ENCODE data around the gene ZFP57.

ZFP57 gene

GRCh38 chr6:29720863-29721262 lies 39.9 kb upstream of the ZFP57 start:
- TF ChIP-seq POLR2A (IDR thresholded peaks at IDR 0.05; ENCODE audit: extremely low read depth, insufficient read length) (no peak), CTCF (IDR thresholded peaks at IDR 0.05; ENCODE audit: low read depth, low read length) (no peak), MYC (IDR thresholded peaks at IDR 0.05; ENCODE audit: low read depth, low read length) (no peak), MAX (IDR thresholded peaks at IDR 0.05; ENCODE audit: low read depth, low read length) (no peak)

GRCh38 chr6:29710281-29710941 lies 29.5 kb upstream of the ZFP57 start:
- TF ChIP-seq CTCF (IDR thresholded peaks at IDR 0.05; ENCODE audit: low read depth, low read length) (no peak), POLR2A (IDR thresholded peaks at IDR 0.05; ENCODE audit: extremely low read depth, insufficient read length) (no peak), MAX (IDR thresholded peaks at IDR 0.05; ENCODE audit: low read depth, low read length) (no peak), MYC (IDR thresholded peaks at IDR 0.05; ENCODE audit: low read depth, low read length) (no peak)

More at GRCh38 chr6:29720863-29721262, 39.9 kb upstream of the ZFP57 start:
- no peak overlapping the region for H3K4me3 ChIP-seq (ENCODE audit: low read depth, low read length)
- no peak for DNase-seq (ENCODE audit: low read depth)

GRCh38 chr6:29709188-29709587 lies 28.2 kb upstream of the ZFP57 start:
- no peak for TF ChIP-seq CTCF (IDR thresholded peaks at IDR 0.05; ENCODE audit: low read depth, low read length)
- no peak for DNase-seq (ENCODE audit: low read depth)
- no peak overlapping the region for H3K4me3 ChIP-seq (ENCODE audit: low read depth, low read length)

More at GRCh38 chr6:29710281-29710941, 29.5 kb upstream of the ZFP57 start:
- H3K4me3 ChIP-seq (ENCODE audit: low read depth, low read length) = no peak overlapping the region
- DNase-seq (ENCODE audit: low read depth) = no peak

- TF ChIP-seq MAX (IDR thresholded peaks at IDR 0.05; ENCODE audit: low read depth, low read length) (no peak), MYC (IDR thresholded peaks at IDR 0.05; ENCODE audit: low read depth, low read length) (no peak), CTCF (IDR thresholded peaks at IDR 0.05; ENCODE audit: low read depth, low read length) (no peak), POLR2A (IDR thresholded peaks at IDR 0.05; ENCODE audit: extremely low read depth, insufficient read length) (no peak)
- no peak for DNase-seq (ENCODE audit: low read depth)
- no peak overlapping the region for H3K4me3 ChIP-seq (ENCODE audit: low read depth, low read length)
These were observed 27.7 kb upstream of the ZFP57 start for GRCh38 chr6:29708432-29709179.

GRCh38 chr6:29705389-29706231 lies 24.7 kb upstream of the ZFP57 start:
- TF ChIP-seq MAX (IDR thresholded peaks at IDR 0.05; ENCODE audit: low read depth, low read length) (no peak), POLR2A (IDR thresholded peaks at IDR 0.05; ENCODE audit: extremely low read depth, insufficient read length) (no peak), MYC (IDR thresholded peaks at IDR 0.05; ENCODE audit: low read depth, low read length) (no peak), CTCF (IDR thresholded peaks at IDR 0.05; ENCODE audit: low read depth, low read length) (no peak)
- no peak for DNase-seq (ENCODE audit: low read depth)
- no peak overlapping the region for H3K4me3 ChIP-seq (ENCODE audit: low read depth, low read length)
